IMR-90 (cell line): ENCODE results near the gene NSA2. TPM values are rescaled to one million over a fixed set of nuclear protein-coding genes. Genes with fewer than 3 reads are reported as not detected.

Source experiments
- ATAC-seq: fragments of 200-7000 bp; cut with Tn5 transposase; 2 replicates; pipeline ENCODE4 v1.9.1; 2020; ENCODE audit warnings: low read depth, mild to moderate bottlenecking, moderate library complexity
- BruUV-seq: library from RNA; stranded (reverse); fragments of 400-500 nt; replicated peaks from 2 replicates; lab custom pipeline; 2021; lab: Mats Ljungman, UMichigan
- CTCF ChIA-PET: fragments of 300-600 bp; formaldehyde crosslinking; extraction: SDS; loops from one replicate; lab custom pipeline; 2021; ENCODE audit warnings: antibody characterized with exemption; lab: Yijun Ruan, JAX
- POLR2A ChIA-PET: fragments of 300-600 bp; sonication (Branson Sonifier 250); formaldehyde crosslinking; loops from one replicate; lab custom pipeline; 2022; ENCODE audit warnings: antibody characterized with exemption; ENCODE audit not compliant: unreplicated experiment; lab: Charles Lee
- DNase-seq: peaks from one replicate; pipeline ENCODE4 v3.0.0; 2013
- H2AFZ ChIP-seq: replicated peaks from 2 replicates; pipeline ENCODE3; 2013; ENCODE audit warnings: low read length, mild to moderate bottlenecking; ENCODE audit not compliant: poor library complexity
- H2AK5ac ChIP-seq: 2 replicates; pipeline ENCODE4 v1.6.1; 2013; ENCODE audit warnings: low read depth, low read length, inconsistent platforms
- H2AK9ac ChIP-seq: replicated peaks from 2 replicates; pipeline ENCODE3; 2013; ENCODE audit warnings: mild to moderate bottlenecking, low read depth, low read length, moderate library complexity; ENCODE audit not compliant: poor library complexity
- H2BK120ac ChIP-seq: 2 replicates; pipeline ENCODE4 v1.6.1; 2013; ENCODE audit warnings: low read depth, low read length, inconsistent platforms
- H2BK15ac ChIP-seq: 3 replicates; pipeline ENCODE4 v1.6.1; 2013; ENCODE audit warnings: low read depth, low read length, inconsistent platforms
- H2BK20ac ChIP-seq: 2 replicates; pipeline ENCODE4 v1.6.1; 2013; ENCODE audit warnings: low read depth, mild to moderate bottlenecking, inconsistent platforms, low read length, moderate library complexity
- H2BK5ac ChIP-seq: 2 replicates; pipeline ENCODE4 v1.6.1; 2013; ENCODE audit warnings: mild to moderate bottlenecking, low read depth, low read length, inconsistent platforms; ENCODE audit not compliant: poor library complexity, severe bottlenecking
- H3K14ac ChIP-seq: replicated peaks from 2 replicates; pipeline ENCODE4 v1.6.1; 2013; ENCODE audit warnings: low read depth, low read length, inconsistent platforms
- H3K18ac ChIP-seq: 2 replicates; pipeline ENCODE4 v1.6.1; 2013; ENCODE audit warnings: low read depth, low read length, control low read depth
- H3K23ac ChIP-seq: 2 replicates; pipeline ENCODE4 v1.6.1; 2013; ENCODE audit warnings: low read depth, low read length, inconsistent platforms
- H3K27ac ChIP-seq: 2 replicates; pipeline ENCODE4 v1.5.1; 2013; ENCODE audit warnings: mild to moderate bottlenecking, control low read depth, low read length; ENCODE audit not compliant: insufficient read depth
- H3K27me3 ChIP-seq: 2 replicates; pipeline ENCODE4 v1.6.1; 2013; ENCODE audit warnings: low read length; ENCODE audit not compliant: control insufficient read depth, insufficient read depth
- H3K36me3 ChIP-seq: 2 replicates; pipeline ENCODE4 v1.6.1; 2013; ENCODE audit warnings: low read length, mixed read lengths; ENCODE audit not compliant: control insufficient read depth, insufficient read depth
- H3K4ac ChIP-seq: 2 replicates; pipeline ENCODE4 v1.6.1; 2013; ENCODE audit warnings: low read depth, low read length, inconsistent platforms
- H3K4me1 ChIP-seq: 2 replicates; pipeline ENCODE4 v1.6.1; 2013; ENCODE audit warnings: low read length, mixed read lengths; ENCODE audit not compliant: control insufficient read depth, insufficient read depth
- H3K4me2 ChIP-seq: 2 replicates; pipeline ENCODE4 v1.6.1; 2013; ENCODE audit warnings: low read depth, mild to moderate bottlenecking, control low read depth, low read length, moderate library complexity
- H3K4me3 ChIP-seq: 2 replicates; pipeline ENCODE4 v1.5.1; 2013; ENCODE audit warnings: low read depth, mild to moderate bottlenecking, control low read depth, low read length, moderate library complexity; ENCODE audit not compliant: insufficient read depth
- H3K56ac ChIP-seq: 2 replicates; pipeline ENCODE4 v1.6.1; 2013; ENCODE audit warnings: low read length, inconsistent platforms; ENCODE audit not compliant: insufficient read depth; ENCODE audit errors: extremely low read depth
- H3K79me1 ChIP-seq, 2 experiments: 2 replicates each; pipeline ENCODE4 v1.6.1; 2013; ENCODE audit warnings: low read length in 2 of 2, inconsistent platforms in 1 of 2, low read depth in 1 of 2
- H3K9ac ChIP-seq: 2 replicates; pipeline ENCODE4 v1.6.1; 2013; ENCODE audit warnings: low read depth, low read length, control low read depth
- H3K9me1 ChIP-seq: 2 replicates; pipeline ENCODE4 v1.6.1; 2013; ENCODE audit warnings: low read length, inconsistent platforms; ENCODE audit not compliant: insufficient read depth
- H3K9me3 ChIP-seq: 2 replicates; pipeline ENCODE4 v1.6.1; 2013; ENCODE audit warnings: low read length; ENCODE audit not compliant: control insufficient read depth, insufficient read depth
- H4K20me1 ChIP-seq: 2 replicates; pipeline ENCODE4 v1.6.1; 2013; ENCODE audit warnings: low read length, inconsistent platforms; ENCODE audit not compliant: insufficient read depth
- H4K5ac ChIP-seq: 2 replicates; pipeline ENCODE4 v1.6.1; 2013; ENCODE audit warnings: mild to moderate bottlenecking, low read depth, low read length, control low read depth
- H4K8ac ChIP-seq, 2 experiments: 2 replicates each; pipeline ENCODE4 v1.6.1; 2013; ENCODE audit warnings: low read depth in 2 of 2, low read length in 2 of 2, control low read depth in 1 of 2, inconsistent platforms in 1 of 2
- H4K91ac ChIP-seq: 2 replicates; pipeline ENCODE4 v1.6.1; 2013; ENCODE audit warnings: low read depth, low read length, inconsistent platforms; ENCODE audit not compliant: insufficient read depth
- BHLHE40 ChIP-seq: fragments of 150-350 bp; IDR thresholded peaks from 2 replicates; pipeline ENCODE4 v1.6.1; 2016; ENCODE audit warnings: mild to moderate bottlenecking, low read depth, low read length
- CEBPB ChIP-seq: IDR thresholded peaks from 2 replicates; pipeline ENCODE4 v1.6.1; 2012; ENCODE audit warnings: low read depth, low read length, improper control_type of control experiment
- CHD1 ChIP-seq: IDR thresholded peaks from 2 replicates; pipeline ENCODE4 v1.6.1; 2012; ENCODE audit warnings: low read depth, low read length, improper control_type of control experiment
- FOS ChIP-seq: fragments of 150-350 bp; IDR thresholded peaks from 2 replicates; pipeline ENCODE4 v1.6.1; 2016; ENCODE audit warnings: low read depth, low read length
- MAFK ChIP-seq: IDR thresholded peaks from 2 replicates; pipeline ENCODE4 v1.6.1; 2012; ENCODE audit warnings: low read depth, low read length, improper control_type of control experiment
- MAZ ChIP-seq: IDR thresholded peaks from 2 replicates; pipeline ENCODE4 v1.6.1; 2012; ENCODE audit warnings: low read depth, mild to moderate bottlenecking, low read length, improper control_type of control experiment, moderate library complexity, borderline replicate concordance
- MXI1 ChIP-seq: IDR thresholded peaks from 2 replicates; pipeline ENCODE4 v1.6.1; 2012; ENCODE audit warnings: low read depth, mild to moderate bottlenecking, low read length, moderate library complexity, borderline replicate concordance
- NFE2L2 ChIP-seq: fragments of 150-350 bp; IDR thresholded peaks from 2 replicates; pipeline ENCODE4 v1.6.1; 2016; ENCODE audit warnings: low read depth, mild to moderate bottlenecking, low read length
- POLR2A ChIP-seq: IDR thresholded peaks from 2 replicates; pipeline ENCODE4 v1.6.1; 2012; ENCODE audit warnings: mild to moderate bottlenecking, low read depth, low read length
- RAD21 ChIP-seq: IDR thresholded peaks from 2 replicates; pipeline ENCODE4 v1.6.1; 2012; ENCODE audit warnings: low read length, improper control_type of control experiment
- RCOR1 ChIP-seq: IDR thresholded peaks from 2 replicates; pipeline ENCODE4 v1.6.1; 2012; ENCODE audit warnings: mild to moderate bottlenecking, low read length, improper control_type of control experiment; ENCODE audit not compliant: insufficient replicate concordance
- RFX5 ChIP-seq: IDR thresholded peaks from 2 replicates; pipeline ENCODE4 v1.8.0; 2012; ENCODE audit warnings: low read depth, mild to moderate bottlenecking, low read length, moderate library complexity
- SMC3 ChIP-seq: fragments of 150-350 bp; IDR thresholded peaks from 2 replicates; pipeline ENCODE4 v1.6.1; 2016; ENCODE audit warnings: low read depth, mild to moderate bottlenecking, antibody characterized with exemption, low read length, moderate library complexity
- WGBS, 2 experiments: methylation state at CpG; one replicate each; pipeline versions ENCODE4 v1.1.5 to v1.1.7; 2013; ENCODE audit warnings: missing lambda C conversion rate in 2 of 2; ENCODE audit not compliant: insufficient read length in 1 of 2; ENCODE audit errors: extremely low coverage in 2 of 2; 5-methylcytosine and 5-hydroxymethylcytosine counted together
- dilution Hi-C: fragments of 300-500 bp; cut with HindIII; formaldehyde crosslinking; loops from one replicate; pipeline ENCODE4 v1.14.3; 2018; ENCODE audit warnings: low sequenced_read_pairs; ENCODE audit not compliant: unreplicated experiment
- in situ Hi-C: fragments of 300-500 bp; cut with MboI; formaldehyde crosslinking; loops from 3 replicates; pipeline ENCODE4 v1.14.3; 2019; ENCODE audit warnings: low sequenced_read_pairs, inconsistent platforms, mixed read lengths
- intact Hi-C: fragments of 100-400 bp; cut with micrococcal nuclease; formaldehyde crosslinking; loops from 2 replicates; pipeline ENCODE4 v1.10.0; 2022
- polyA plus RNA-seq, 3 experiments: library from polyadenylated mRNA; depleted of rRNA; stranded (reverse); fragments of >200 nt; gene quantifications; 2 replicates each; pipeline ENCODE4 v1.2.3, GENCODE V29; 2012; ENCODE audit warnings: low replicate concordance in 1 of 3
- total RNA-seq: library from RNA; depleted of rRNA; stranded (reverse); fragments of >200 nt; gene quantifications from 2 replicates; pipeline ENCODE4 v1.2.3, GENCODE V29; 2012
- TF ChIP-seq, protein P1 (sequence below): conservative IDR thresholded peaks from 2 replicates; pipeline ENCODE4 v1.5.1; 2012; ENCODE audit warnings: mild to moderate bottlenecking, low read depth, low read length, improper control_type of control experiment
- TF ChIP-seq, protein P2 (sequence below): fragments of 150-350 bp; IDR thresholded peaks from 2 replicates; pipeline ENCODE4 v1.6.1; 2017; ENCODE audit warnings: mild to moderate bottlenecking, antibody characterized with exemption, low read length, low read depth
- TF ChIP-seq, protein P3 (sequence below): fragments of 150-350 bp; IDR thresholded peaks from 2 replicates; pipeline ENCODE4 v1.6.1; 2016; ENCODE audit warnings: low read depth, mild to moderate bottlenecking, low read length, moderate library complexity, borderline replicate concordance

NSA2 gene
- total and polyA plus RNA-seq, 2 of the 4 experiments (the other 2 are of a cell fraction) = 5.4 to 33.9 TPM

DNA sequence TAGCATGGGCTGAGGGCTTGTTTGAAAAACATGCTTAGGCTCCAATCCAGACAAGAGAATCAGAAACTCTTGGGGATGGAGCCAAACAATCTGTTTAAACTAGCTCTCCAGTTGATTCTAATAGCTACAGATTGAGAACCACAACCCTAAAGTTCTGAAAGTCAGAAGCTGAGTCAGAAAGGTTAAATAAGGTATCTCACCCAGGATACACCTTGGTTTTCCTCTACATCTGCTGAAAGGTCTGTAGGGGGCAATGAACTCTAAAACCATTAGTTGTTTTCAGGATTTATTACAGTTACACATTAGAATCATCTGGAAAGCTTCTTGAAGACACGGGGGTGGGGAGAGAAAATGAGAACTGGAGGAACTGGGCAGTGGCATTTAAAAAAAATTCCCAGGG lies 5.8 kb upstream of the NSA2 start:
- peak overlapping the region; percentile 10 for H2BK5ac ChIP-seq
- no peak overlapping the region for H3K4ac ChIP-seq
- no peak overlapping the region for H2AFZ ChIP-seq
- in situ Hi-C loops = loop anchor here (25.0 kb wide), 1 partner anchor 601 kb away; no protein-coding TSS in a partner anchor
- H4K5ac ChIP-seq = peak overlapping the region; percentile 62; the same call in 1 of the 2 replicates
- no peak overlapping the region for H3K4me3 ChIP-seq
- H3K9me3 ChIP-seq = no peaks in the 10 kb centered on the region
- H2BK120ac ChIP-seq = no peak overlapping the region
- no peak overlapping the region for H4K8ac ChIP-seq
- no peak for ATAC-seq
- no peak overlapping the region for H2AK5ac ChIP-seq
- H3K9ac ChIP-seq = no peak overlapping the region
- ChIA-PET CTCF (no interaction called here), POLR2A (no interaction called here)
- no peak overlapping the region for H3K14ac ChIP-seq
- H2BK20ac ChIP-seq = no peak overlapping the region
- H3K79me1 ChIP-seq = peaks cover 8 to 29% of the 10 kb centered on the region in 2 experiments; a peak in 3 of 4 replicates
- no peak for TF ChIP-seq MAFK
- TF ChIP-seq SMC3 = no peak
- TF ChIP-seq POLR2A = no peak
- no peak for TF ChIP-seq MXI1
- no peak for TF ChIP-seq NFE2L2
- no peak for TF ChIP-seq CHD1
- TF ChIP-seq, protein P1, sequence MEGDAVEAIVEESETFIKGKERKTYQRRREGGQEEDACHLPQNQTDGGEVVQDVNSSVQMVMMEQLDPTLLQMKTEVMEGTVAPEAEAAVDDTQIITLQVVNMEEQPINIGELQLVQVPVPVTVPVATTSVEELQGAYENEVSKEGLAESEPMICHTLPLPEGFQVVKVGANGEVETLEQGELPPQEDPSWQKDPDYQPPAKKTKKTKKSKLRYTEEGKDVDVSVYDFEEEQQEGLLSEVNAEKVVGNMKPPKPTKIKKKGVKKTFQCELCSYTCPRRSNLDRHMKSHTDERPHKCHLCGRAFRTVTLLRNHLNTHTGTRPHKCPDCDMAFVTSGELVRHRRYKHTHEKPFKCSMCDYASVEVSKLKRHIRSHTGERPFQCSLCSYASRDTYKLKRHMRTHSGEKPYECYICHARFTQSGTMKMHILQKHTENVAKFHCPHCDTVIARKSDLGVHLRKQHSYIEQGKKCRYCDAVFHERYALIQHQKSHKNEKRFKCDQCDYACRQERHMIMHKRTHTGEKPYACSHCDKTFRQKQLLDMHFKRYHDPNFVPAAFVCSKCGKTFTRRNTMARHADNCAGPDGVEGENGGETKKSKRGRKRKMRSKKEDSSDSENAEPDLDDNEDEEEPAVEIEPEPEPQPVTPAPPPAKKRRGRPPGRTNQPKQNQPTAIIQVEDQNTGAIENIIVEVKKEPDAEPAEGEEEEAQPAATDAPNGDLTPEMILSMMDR = no peak
- no peak for TF ChIP-seq RCOR1
- TF ChIP-seq, protein P2, sequence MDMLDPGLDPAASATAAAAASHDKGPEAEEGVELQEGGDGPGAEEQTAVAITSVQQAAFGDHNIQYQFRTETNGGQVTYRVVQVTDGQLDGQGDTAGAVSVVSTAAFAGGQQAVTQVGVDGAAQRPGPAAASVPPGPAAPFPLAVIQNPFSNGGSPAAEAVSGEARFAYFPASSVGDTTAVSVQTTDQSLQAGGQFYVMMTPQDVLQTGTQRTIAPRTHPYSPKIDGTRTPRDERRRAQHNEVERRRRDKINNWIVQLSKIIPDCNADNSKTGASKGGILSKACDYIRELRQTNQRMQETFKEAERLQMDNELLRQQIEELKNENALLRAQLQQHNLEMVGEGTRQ = no peak
- TF ChIP-seq FOS = no peak
- no peak for TF ChIP-seq RFX5
- TF ChIP-seq, protein P3, sequence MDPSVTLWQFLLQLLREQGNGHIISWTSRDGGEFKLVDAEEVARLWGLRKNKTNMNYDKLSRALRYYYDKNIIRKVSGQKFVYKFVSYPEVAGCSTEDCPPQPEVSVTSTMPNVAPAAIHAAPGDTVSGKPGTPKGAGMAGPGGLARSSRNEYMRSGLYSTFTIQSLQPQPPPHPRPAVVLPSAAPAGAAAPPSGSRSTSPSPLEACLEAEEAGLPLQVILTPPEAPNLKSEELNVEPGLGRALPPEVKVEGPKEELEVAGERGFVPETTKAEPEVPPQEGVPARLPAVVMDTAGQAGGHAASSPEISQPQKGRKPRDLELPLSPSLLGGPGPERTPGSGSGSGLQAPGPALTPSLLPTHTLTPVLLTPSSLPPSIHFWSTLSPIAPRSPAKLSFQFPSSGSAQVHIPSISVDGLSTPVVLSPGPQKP = no peak
- no peak for TF ChIP-seq MAZ
- no peak for TF ChIP-seq RAD21
- TF ChIP-seq BHLHE40 = no peak
- TF ChIP-seq CEBPB = no peak
- intact Hi-C loops = no loop called here
- WGBS, 2 experiments = no CpG with 5 or more reads among the region's 1 CpG
- no peak overlapping the region for H3K4me2 ChIP-seq
- H3K23ac ChIP-seq = no peak overlapping the region
- H3K18ac ChIP-seq = no peak overlapping the region
- peak; percentile 3 for DNase-seq
- H4K20me1 ChIP-seq = no peaks in the 10 kb centered on the region
- H3K4me1 ChIP-seq = peaks cover 7% of the 10 kb centered on the region
- peaks cover 5% of the 10 kb centered on the region for H3K36me3 ChIP-seq
- H3K9me1 ChIP-seq = no peaks in the 10 kb centered on the region
- H3K27me3 ChIP-seq = no peaks in the 10 kb centered on the region
- no peak overlapping the region for H2BK15ac ChIP-seq
- BruUV-seq = no TSS peak
- dilution Hi-C loops = no loop called here
- H3K27ac ChIP-seq = no peak overlapping the region
- H3K56ac ChIP-seq = no peak overlapping the region
- no peak overlapping the region for H2AK9ac ChIP-seq
- no peak overlapping the region for H4K91ac ChIP-seq
